ENCODE measurements around the gene CELF4. TPM values are rescaled to one million over a fixed set of nuclear protein-coding genes. Genes with fewer than 3 reads are reported as not detected.

CELF4 gene
- total and polyA plus RNA-seq, 2 donors (not counting 3 experiments of a cell fraction or from before 2014, with no cell fraction given): not detected

DNA sequence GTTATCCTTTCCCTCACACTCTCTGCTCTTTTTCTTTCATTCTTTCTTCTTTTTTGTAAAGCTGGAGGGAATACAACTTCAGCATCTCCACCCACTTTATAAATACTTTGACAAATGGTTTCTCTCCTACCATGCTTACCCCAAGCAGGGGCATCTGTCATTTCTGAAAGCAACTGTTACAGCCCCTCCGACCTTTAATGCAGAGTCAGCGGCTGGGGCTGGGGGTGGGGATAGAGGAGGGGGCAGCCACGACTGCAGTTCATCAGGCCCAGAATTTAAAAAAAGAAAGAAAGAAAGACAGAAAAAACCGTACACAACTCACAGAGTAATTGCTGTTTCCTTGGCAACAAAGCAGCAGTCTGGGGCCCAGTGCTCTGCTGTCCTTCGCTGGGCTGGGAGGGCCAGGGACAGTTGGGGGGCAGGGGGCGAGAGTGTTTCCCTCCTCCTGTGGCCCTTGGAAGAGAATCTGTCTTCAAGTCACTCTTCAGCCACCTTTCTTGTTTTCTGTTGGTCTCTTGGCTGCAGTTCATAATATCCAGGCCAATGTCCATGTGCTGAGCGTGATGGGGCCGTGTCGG lies 53.8 kb downstream of the CELF4 start:
- FAIRE-seq: no peak
- Histone ChIP-seq H4K20me1 (replicated peaks; ENCODE audit: control insufficient read depth, extremely low read depth, insufficient read depth, low read length) (no peaks in the 10 kb centered on the region), H3K9ac (replicated peaks; ENCODE audit: extremely low read depth, insufficient read depth, low read length) (no peak overlapping the region), H3K9me1 (replicated peaks; ENCODE audit: control insufficient read depth, extremely low read depth, insufficient read depth, low read length) (no peaks in the 10 kb centered on the region), H3K9me3 (replicated peaks; ENCODE audit: control insufficient read depth, insufficient read depth, low read length) (no peaks in the 10 kb centered on the region), H3K27me3 (ENCODE audit: control insufficient read depth in 2 of 2, insufficient read depth in 2 of 2, low read length in 2 of 2) (no peaks in the 10 kb centered on the region), H3K4me1 (ENCODE audit: control insufficient read depth, extremely low read depth, insufficient read depth, low read length) (no peaks in the 10 kb centered on the region), H3K36me3 (ENCODE audit: control insufficient read depth in 2 of 2, extremely low read depth in 1 of 2, insufficient read depth in 2 of 2, low read length in 2 of 2) (no peaks in the 10 kb centered on the region), H3K4me2 (ENCODE audit: insufficient read depth, low read length) (no peak overlapping the region), H3K27ac (ENCODE audit: insufficient read depth, low read depth, low read length) (no peak overlapping the region), H3K4me3 (replicated peaks in 1 of 3; ENCODE audit: insufficient read depth in 1 of 3, low read depth in 1 of 3, low read length in 3 of 3) (no peak overlapping the region), H2AFZ (ENCODE audit: low read depth, low read length) (no peak overlapping the region), H3K79me2 (ENCODE audit: control insufficient read depth, insufficient read depth, low read length) (no peaks in the 10 kb centered on the region)
- dilution Hi-C loops (cut with MboI; ENCODE audit: extremely low pct_ligation_motif_present, low sequenced_read_pairs) (no loop called here), intact Hi-C loops (cut with micrococcal nuclease) (no loop called here)
- TF ChIP-seq CTCF (IDR thresholded peaks at IDR 0.05; ENCODE audit: extremely low read depth in 1 of 2, insufficient read depth in 1 of 2, low read depth in 1 of 2, low read length in 2 of 2) (no peak), FOS (IDR thresholded peaks at IDR 0.05; ENCODE audit: borderline replicate concordance, insufficient read depth, low read length) (no peak), JUN (IDR thresholded peaks at IDR 0.05; ENCODE audit: borderline replicate concordance, insufficient read depth, insufficient read length, low read depth) (no peak), EZH2 (IDR thresholded peaks at IDR 0.05; ENCODE audit: borderline replicate concordance, low read depth, low read length, severe bottlenecking) (no peak), POLR2A (IDR thresholded peaks at IDR 0.05; ENCODE audit: low read depth, low read length) (no peak)
- TF ChIP-seq, protein P1, sequence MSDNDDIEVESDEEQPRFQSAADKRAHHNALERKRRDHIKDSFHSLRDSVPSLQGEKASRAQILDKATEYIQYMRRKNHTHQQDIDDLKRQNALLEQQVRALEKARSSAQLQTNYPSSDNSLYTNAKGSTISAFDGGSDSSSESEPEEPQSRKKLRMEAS (IDR thresholded peaks at IDR 0.05; ENCODE audit: insufficient read depth, insufficient read length): no peak
- CTCF ChIA-PET: no interaction called here
- POLR2A ChIA-PET: no interaction called here
- DNase-seq (ENCODE audit: low read depth, low spot score): no peak
- BruUV-seq (replicated peaks): no TSS peak
